ENCODE results near the gene EMX2.
A peak's percentile ranks its signal among the peaks of the same experiment; 100 is the strongest.

EMX2 gene

DNA sequence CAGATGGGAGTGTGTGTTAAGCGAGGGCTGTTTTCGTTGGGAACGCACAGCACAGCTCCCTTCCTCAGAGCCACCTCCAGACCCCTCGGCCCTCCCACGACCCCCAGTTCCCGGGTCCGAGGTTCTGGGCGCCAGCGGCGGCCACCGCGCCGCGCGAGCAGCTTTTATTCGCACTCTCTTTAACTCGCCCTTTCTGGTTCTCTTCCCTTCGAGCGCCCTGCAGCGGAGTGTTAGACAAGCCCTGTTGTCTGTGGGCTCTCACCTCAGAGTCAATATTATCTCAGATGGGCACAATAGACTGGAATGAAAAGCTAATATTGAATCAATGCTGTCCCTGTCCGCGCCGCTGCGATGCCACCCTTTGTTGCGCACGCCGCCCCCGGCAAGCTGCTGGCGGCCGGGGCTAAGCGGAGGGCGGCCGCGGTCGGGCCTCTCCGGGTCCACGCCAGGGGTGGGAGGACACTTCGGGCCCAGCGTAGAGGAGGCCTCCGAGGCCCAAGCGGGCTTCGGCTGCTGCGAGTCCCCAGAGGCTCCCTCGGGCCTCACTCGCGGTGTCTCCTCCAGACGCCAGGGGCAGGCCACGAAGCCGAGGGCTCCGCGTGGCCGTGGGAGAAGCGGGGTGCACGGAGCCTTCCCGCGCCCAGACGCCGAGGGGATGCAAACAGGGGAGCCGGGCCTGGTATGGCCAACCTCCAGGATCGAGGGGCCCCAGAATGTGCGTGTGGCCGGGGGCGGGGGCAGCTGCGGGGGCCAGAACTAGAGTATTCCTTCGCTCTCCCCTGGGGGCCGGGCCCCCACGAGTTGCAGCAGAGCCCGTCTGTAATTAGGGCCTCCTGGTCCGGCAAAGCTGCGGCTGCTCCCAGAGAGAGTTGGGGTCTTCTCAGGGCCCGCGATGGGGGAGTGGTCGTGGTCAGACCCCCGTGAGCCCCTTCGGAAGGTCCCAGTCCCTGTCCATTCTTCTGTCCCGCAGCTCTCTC, 7.9 kb upstream of the EMX2 start:
- DNase-seq (ENCODE audit: low spot score): peak; percentile 37
- no peak for TF ChIP-seq CTCF (IDR thresholded peaks at IDR 0.05; ENCODE audit: extremely low read depth, insufficient read depth, missing control alignments)
- in situ Hi-C loops (cut with MboI; ENCODE audit: low pct_unique_long_range_greater_than_20kb, low sequenced_read_pairs, unreplicated experiment): loop anchor here (25.0 kb wide), 2 partner anchors 372 to 703 kb away; no protein-coding TSS in a partner anchor

GRCh38 chr10:117535298-117536071, 7.1 kb upstream of the EMX2 start:
- no peak for DNase-seq (ENCODE audit: low spot score)
- no peak for TF ChIP-seq CTCF (IDR thresholded peaks at IDR 0.05; ENCODE audit: extremely low read depth, insufficient read depth, missing control alignments)
- in situ Hi-C loops (cut with MboI; ENCODE audit: low pct_unique_long_range_greater_than_20kb, low sequenced_read_pairs, unreplicated experiment): loop anchor here (25.0 kb wide), 2 partner anchors 373 to 702 kb away; no protein-coding TSS in a partner anchor

DNA sequence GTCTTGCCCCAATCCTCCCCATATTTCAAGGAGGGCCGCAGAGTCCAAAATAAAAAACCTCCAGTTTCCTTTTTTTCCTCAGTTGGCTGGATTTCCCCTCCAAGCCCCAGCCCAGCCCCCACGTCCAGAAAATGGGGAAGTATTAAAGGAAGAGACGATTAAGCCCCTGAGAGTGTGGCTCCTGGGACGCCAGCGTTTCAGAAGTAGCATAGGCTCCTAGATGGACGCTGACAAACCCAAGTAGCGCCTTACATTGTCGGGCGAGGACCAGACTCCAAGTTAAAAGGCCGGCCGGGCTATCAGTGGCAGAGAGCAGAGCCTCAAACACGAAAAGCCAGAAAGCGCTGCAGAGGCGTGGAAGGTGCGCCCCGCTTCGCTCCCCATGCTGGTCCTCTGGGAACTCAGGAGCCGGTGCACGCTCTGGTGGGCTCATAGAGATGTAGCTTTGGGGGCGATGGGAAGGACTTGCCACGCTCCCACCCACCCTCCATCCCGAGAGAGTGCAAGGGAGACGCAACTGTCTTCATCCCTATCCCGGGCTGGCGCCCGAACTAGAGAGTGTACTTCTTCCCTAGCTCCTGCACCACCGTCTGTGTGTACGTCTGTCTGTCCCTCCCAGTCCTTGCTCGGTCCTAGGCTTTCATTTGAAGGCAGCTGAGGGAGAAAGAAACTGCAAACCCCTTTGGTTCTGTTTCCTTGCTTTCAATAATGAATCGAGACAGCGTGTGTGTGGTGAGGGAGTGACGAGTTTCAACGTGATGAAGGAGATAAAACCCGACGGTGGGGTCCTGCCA, 6.3 kb upstream of the EMX2 start:
- no peak for TF ChIP-seq CTCF (IDR thresholded peaks at IDR 0.05; ENCODE audit: extremely low read depth, insufficient read depth, missing control alignments)
- in situ Hi-C loops (cut with MboI; ENCODE audit: low pct_unique_long_range_greater_than_20kb, low sequenced_read_pairs, unreplicated experiment): loop anchor here (25.0 kb wide), 2 partner anchors 374 to 701 kb away; no protein-coding TSS in a partner anchor

GRCh38 chr10:117536866-117537435, 5.6 kb upstream of the EMX2 start:
- DNase-seq (ENCODE audit: low spot score): no peak
- no peak for TF ChIP-seq CTCF (IDR thresholded peaks at IDR 0.05; ENCODE audit: extremely low read depth, insufficient read depth, missing control alignments)
- in situ Hi-C loops (cut with MboI; ENCODE audit: low pct_unique_long_range_greater_than_20kb, low sequenced_read_pairs, unreplicated experiment): loop anchor here (25.0 kb wide), 2 partner anchors 375 to 700 kb away; no protein-coding TSS in a partner anchor

More for the DNA sequence above, 6.3 kb upstream of the EMX2 start:
- DNase-seq (ENCODE audit: low spot score): peak; percentile 34

- TF ChIP-seq CTCF (IDR thresholded peaks at IDR 0.05; ENCODE audit: extremely low read depth, insufficient read depth, missing control alignments): peak; percentile 73
- DNase-seq (ENCODE audit: low spot score): peak; percentile 77
- in situ Hi-C loops (cut with MboI; ENCODE audit: low pct_unique_long_range_greater_than_20kb, low sequenced_read_pairs, unreplicated experiment): loop anchor here (25.0 kb wide), 2 partner anchors 375 to 700 kb away; no protein-coding TSS in a partner anchor
Observed at GRCh38 chr10:117537436-117537903, 5.1 kb upstream of the EMX2 start.

All from GM13977 (cell line).